Activated effector memory CD4-positive, alpha-beta T cell treated with anti-CD3 and anti-CD28 coated beads, Interleukin-2, amount 50 U/mL, for 16 hours (primary cell): Measurements from ENCODE around the gene KRT20.
"Not testable (repeated sequence)": the region's sequence is repeated elsewhere in the genome, so short reads cannot be mapped to it uniquely, and the experiment has no call there.

ENCODE experiments used
- DNase-seq: peaks from one replicate; pipeline ENCODE4 v3.0.0-alpha.2; 2020

The KRT20 gene

GRCh38 chr17:40884708-40885512, at the start of gene KRT20:
Gene KRT20 (minus strand): TSS chr17:40885242. CDS start chr17:40885185, 57 bp downstream.
- DNase-seq, result no peak

DNA sequence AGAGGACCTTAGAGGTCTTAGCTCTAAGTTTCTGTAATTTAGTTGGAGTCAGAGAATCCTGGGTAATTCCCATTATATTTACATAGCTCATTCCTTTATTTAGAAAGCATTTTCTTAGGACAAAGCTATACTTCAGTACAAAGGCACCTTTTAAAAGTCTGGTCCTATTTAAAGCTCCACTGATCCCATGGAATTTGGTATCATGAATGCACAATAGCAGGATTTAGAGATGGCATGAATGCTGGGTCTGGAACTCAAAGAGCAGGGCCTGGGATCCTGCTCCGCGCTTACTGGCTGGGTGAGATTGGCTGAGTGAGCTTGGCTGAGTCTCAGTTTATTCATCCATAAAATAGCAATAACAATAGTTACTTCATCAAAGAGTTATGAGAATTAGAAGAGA, 47.6 kb upstream of the KRT20 start:
- no peak for DNase-seq

- DNase-seq, result no peak
These were observed 46.3 kb upstream of the KRT20 start for GRCh38 chr17:40931311-40931710.

- DNase-seq, result no peak
These were observed 41.3 kb upstream of the KRT20 start for GRCh38 chr17:40926341-40926740.

DNA sequence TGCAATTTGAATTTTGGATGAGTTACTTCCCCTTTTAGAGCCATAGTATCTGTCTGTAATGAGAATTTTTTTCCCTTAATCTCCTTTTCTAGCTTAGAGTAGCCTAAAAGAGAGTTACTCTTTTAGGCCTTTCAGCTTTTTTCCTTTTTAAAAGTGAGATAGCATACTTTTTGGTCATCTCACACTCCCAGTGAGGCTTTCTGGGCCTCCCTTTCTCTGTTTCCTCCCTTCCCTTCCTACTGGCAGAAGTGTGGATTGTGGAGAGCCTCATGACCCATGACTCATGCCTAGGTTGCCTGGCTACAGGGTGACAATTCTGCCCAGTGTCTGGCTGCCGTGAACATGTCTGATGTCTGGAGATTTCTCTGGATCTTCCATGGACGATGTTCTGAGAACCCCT, 37.2 kb upstream of the KRT20 start:
- no peak for DNase-seq

DNA sequence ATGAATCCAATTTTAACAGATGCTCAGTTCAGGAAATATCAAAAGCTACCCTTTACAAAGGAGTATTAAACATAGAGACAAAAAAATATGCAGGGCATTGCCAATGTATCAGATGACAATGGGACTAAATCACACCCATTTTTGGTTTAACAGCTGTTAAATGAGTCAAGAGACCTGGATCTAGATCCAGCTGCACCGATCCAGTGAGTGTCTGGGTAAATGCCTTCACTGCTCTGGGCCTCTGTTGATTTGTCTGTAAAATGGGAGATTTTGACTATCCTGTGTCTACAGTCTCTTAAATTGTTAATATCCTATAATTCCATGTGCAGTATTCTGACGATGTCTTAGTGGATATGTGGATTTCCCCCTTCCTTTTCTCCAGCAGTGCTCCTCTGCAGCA, 36.0 kb upstream of the KRT20 start:
- no peak for DNase-seq

DNA sequence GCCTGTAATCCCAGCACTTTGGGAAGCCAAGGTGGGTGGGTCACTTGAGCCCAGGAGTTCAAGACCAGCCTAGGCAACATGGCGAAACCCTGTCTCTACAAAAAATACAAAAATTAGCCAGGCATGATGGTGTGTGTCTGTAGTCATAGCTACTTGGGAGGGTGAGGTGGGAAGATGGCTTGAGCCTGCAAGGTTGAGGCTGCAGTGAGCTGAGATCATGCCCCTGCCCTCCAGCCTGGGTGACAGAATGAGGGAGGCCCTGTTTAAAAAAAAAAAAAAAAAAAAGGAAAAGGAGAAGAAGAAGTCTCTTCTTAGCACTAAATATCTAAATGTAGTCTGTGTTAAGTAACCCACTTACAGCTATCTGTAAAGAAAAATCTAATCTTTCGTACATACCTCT, 32.1 kb upstream of the KRT20 start:
- DNase-seq, result not testable (repeated sequence)

DNA sequence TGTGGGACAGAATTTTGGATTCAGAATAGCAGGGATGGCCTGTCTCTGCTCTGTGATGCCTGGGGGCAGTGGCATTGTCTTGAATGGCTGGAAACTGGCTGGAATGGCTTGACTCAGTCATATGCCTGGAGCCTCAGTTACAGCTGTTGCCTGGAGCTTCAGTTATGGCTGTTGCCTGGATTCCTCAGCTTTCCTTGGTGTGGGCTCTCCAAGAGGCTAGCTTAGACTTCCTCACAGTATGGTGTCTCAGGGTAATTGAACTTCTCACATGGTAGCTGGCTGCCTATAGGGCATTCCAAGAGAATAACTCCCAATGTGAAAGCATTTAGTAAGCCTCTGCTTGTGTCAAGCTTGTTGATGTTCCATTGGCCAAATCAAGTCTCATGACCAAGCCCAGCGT, 31.3 kb upstream of the KRT20 start:
- no peak for DNase-seq

DNA sequence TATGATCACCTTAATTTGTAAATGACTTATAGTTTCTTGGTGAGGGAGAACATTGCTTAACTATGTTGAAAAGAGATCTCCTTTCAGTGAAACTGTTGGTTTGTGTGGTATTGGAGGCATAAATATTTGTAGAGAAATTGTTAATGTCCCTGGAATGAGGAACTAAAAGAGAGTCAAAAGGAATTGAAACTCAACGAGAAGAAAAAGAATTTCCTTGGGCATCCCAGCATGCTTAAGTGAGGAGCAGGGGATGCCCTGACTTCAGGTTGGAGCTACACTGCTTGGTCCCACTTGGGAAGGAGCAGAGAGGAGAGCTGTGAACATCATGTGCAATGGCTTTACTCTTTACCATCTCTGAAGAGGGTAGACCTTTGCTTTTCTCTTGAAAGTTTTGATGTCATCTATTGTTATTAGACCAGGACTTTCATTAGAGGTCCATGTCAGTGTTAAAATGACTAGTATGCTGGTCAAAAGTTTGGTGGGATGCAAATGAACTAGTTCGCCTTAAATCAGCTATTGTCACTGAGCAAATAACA, 30.7 kb upstream of the KRT20 start:
- no peak for DNase-seq

GRCh38 chr17:40915199-40915661, 30.2 kb upstream of the KRT20 start:
- DNase-seq, result no peak

DNA sequence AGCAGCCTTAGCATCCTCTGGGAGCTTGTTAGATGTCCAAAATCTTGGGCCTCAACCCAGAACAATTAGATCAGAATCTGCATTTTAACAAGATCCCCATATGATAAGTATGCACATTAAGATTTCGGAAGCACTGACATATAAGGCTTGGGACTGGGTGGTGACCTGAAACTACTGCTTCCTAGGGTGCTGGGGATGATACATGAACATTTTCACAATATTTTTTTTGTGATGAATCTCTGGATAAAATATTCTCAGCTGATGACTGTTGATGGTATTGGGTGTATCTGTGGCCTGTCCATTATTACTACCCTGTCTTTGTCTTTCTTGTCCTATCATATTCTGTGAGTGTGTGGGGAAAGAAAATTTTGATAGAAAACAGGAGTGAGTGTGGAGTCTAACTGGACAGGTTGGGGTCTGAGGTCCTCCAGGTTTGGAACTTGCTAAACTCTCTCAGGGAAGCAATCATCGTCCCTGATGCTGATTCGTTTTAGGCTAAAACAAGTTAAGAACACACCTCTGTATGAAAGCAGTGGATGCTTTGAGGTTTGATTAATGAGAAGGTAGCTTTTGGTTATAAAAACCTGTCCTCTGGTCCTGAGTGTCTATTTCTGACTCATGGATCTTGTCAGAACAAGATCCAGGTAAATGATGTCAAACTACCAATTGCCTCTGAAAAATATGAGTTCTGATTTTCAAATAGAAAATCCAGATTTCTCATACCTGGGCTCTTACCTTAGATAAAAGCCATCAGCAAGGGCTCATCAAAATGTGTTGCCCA, 29.2 kb upstream of the KRT20 start:
- no peak for DNase-seq

DNA sequence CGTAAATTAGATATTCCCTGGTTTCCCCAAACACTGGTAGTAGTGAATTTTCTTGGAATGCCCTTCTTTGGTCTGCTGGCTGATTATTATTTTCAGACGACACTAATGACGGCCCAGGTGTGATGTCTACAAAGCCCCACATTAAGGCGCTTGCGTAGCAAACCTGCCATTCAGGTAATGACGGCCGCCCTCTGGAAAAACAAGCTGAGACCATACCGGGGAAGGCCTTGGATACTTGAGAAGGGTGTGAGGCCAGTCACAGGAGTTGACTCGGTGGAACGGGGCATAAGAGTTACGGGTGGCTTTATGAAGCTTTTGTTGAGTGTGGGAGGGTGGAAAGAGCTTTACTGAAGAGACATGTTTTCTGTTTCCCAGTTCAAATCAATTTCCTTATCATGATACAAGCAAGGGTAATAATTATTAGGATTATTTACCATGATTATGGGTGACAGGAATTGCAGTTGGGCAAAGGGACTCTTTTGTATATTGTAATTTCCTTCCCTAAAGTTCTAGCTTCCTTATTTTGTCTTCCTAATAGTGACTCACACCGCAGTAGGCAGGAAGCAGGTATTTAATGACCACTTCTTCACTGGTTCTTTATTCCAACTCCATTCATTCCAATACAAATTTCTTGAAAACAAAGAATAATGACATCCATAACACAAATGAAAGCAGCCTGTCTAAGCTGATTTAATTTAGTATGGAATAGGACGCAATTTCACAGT, 27.6 kb upstream of the KRT20 start:
- DNase-seq, result no peak

DNA sequence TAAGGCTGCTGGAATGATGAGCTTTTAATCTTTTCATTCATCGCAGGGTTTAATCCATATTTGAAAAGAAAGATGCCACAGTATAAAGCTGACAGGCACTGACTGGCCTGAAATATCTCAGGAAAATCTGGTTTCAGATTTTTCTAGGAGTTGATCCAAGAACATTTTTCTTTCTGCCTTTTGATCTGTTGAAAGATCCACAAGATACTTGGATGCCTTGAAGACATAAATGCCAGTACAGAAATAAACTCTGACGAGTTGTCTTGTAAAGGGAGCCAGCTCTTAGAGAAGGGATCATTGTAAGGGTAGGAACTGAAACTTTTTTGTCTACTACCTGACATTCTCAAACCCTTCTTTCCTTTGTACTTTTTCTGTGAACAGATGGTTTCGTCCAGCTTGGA, 25.4 kb upstream of the KRT20 start:
- no peak for DNase-seq

DNA sequence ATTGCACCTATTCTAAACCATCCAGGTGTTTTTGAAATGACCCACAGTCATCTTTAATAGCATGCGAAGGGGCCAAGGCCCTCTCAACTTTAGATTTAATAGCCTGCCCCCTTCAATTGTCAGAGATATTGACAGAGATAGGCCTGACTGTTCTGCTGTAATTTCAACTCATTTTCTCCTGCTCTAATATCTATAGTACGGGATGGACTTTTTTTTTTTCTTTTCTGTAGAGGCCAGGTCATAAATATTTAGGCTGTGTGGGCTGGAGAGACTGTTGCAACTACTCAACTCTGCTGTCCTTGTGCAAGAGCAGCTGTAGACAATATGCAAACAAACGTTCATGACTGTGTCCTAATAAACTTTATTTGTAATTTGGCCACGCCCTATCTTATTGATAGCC, 24.7 kb upstream of the KRT20 start:
- DNase-seq, result no peak

DNA sequence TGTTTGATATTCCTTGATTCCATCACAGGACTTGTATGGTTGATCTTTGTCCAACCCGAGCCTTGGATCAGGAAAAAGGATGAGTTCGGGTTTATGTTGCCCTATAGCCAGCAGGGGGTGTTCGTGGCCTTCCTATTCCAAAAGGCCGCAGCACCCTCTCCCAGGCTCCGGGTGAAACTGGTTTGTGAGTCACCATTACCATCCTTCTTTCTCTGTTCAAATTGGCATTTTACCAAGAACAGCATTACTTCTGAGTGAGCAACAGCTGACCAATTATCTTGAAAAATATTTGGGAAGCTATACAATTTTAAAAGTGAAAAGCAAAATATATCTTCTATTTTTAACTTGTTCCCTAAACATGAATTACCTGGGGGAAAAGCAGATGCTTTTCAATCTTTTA, 24.3 kb upstream of the KRT20 start:
- peak; percentile 86 for DNase-seq

GRCh38 chr17:40906613-40907012, 21.6 kb upstream of the KRT20 start:
- DNase-seq, result no peak

GRCh38 chr17:40905370-40905769, 20.3 kb upstream of the KRT20 start:
- no peak for DNase-seq

DNA sequence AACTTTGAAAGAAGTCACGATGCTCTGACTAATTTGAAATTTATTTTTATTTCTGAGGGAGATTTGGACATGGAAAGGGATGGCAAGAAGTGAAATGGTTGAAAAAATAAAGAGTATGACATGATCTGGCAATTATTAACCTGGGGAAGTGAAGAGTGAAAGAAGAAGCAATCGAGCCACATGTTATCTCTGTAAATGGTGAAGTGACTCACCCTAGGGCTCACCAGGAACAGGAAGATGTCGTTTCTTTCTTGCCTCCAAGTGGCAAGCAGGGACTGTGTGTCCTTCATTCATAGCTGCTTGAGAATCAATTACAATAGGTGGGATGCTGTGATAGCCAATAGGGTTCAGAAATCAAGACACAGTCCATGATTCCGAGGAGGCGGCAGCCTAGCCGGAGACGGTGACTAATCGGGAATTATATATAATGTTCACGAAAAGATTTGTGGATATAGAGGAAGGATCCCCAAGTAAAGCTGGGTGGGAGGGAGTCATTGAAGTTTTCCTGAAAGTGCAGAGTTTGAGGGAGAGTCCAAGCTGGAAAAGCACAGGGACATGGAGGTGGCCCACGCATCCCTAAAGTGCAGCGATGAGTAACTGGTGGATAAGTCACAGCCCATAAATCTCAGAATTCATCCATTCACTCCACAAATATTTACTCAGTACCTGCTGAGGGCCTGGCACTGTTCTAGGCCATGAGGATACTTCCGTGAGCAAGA, 18.2 kb upstream of the KRT20 start:
- DNase-seq, result no peak

DNA sequence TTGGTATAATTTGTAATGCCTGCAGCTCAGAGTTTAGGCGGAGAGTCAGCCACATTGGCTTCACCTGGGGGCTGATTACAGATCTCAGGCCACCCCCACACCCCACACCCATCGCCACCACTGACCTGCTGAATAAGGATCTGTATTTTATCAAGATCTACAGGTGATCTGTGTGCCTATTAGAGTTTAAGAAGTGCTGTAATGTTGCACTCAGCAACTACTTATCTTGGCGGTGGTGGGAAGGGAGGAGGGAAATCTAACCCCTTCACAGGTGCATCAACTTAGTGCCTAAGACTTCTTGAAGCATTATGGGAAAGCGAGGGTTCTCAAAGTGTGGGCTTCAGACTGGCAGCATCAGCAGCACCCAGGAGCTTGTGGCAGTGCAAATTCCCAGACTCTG, 17.5 kb upstream of the KRT20 start:
- DNase-seq, result no peak

DNA sequence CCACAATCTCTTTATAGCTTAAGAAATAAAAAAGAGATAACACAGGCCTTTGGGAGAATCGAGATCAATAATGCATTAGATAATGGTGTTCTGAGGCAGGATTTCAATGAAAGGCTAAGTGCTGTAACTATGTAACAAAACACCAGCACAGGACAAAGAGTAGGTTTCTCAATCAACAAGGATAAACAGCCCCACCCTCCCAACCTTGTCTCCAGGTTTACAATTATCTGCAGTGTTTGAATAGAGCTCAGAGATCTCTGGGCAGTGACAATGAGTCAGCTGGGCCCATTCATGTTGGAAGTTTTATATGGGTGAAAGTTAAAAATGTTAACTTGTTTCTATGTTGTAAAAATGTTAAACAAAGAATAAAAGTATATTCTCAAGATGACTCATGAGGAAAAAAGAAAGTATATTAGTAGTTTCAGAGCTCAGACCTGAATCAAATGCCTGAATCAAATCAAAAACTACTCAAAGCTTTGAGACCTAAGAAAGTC, 17.0 kb upstream of the KRT20 start:
- no peak for DNase-seq

GRCh38 chr17:40900809-40901356, 15.8 kb upstream of the KRT20 start:
- no peak for DNase-seq

- DNase-seq, result no peak
These were observed 11.9 kb upstream of the KRT20 start for GRCh38 chr17:40896916-40897455.
